ENCODE results near the gene CMYA5. TPM values are rescaled to one million over a fixed set of nuclear protein-coding genes. Genes with fewer than 3 reads are reported as not detected.
"Not testable (repeated sequence)": the region's sequence is repeated elsewhere in the genome, so short reads cannot be mapped to it uniquely, and the experiment has no call there.

The CMYA5 gene
- total RNA-seq, 2 donors from 2014 or later = 0.64 to 1.5 TPM

- Mint-ChIP-seq H3K4me1 (ENCODE audit: low read depth in 2 of 2) (no peaks in the 10 kb centered on the region), H3K27me3 (peaks cover 0 to 7% of the 10 kb centered on the region in 2 donors), H3K9me3 (no peaks in the 10 kb centered on the region), H3K27ac (no peak overlapping the region), H3K36me3 (no peaks in the 10 kb centered on the region), H3K4me3 (no peak overlapping the region)
- DNase-seq (ENCODE audit: low spot score) = no peak
- no peak for ATAC-seq
Measured at GRCh38 chr5:79774171-79774854, 84.7 kb downstream of the CMYA5 start.

- Mint-ChIP-seq H3K4me1 (ENCODE audit: low read depth in 2 of 2) (no peaks in the 10 kb centered on the region), H3K27me3 (peaks cover 0 to 7% of the 10 kb centered on the region in 2 donors), H3K9me3 (no peaks in the 10 kb centered on the region), H3K27ac (no peak overlapping the region), H3K4me3 (no peak overlapping the region), H3K36me3 (no peaks in the 10 kb centered on the region)
- DNase-seq (ENCODE audit: low spot score) (no peak), ATAC-seq (no peak)
Measured at GRCh38 chr5:79774855-79775237, 85.2 kb downstream of the CMYA5 start.

GRCh38 chr5:79784741-79785140 is 95.1 kb downstream of the CMYA5 start:
- not testable (repeated sequence) for DNase-seq (ENCODE audit: low spot score); ATAC-seq; H3K4me3 Mint-ChIP-seq; H3K9me3 Mint-ChIP-seq; H3K36me3 Mint-ChIP-seq; H3K27ac Mint-ChIP-seq; H3K4me1 Mint-ChIP-seq (ENCODE audit: low read depth in 2 of 2)
- peaks cover 0 to 16% of the 10 kb centered on the region in 2 donors for H3K27me3 Mint-ChIP-seq

GRCh38 chr5:79785983-79786382 is 96.3 kb downstream of the CMYA5 start:
- no peaks in the 10 kb centered on the region for H3K9me3 Mint-ChIP-seq
- H3K36me3 Mint-ChIP-seq = no peaks in the 10 kb centered on the region
- H3K27ac Mint-ChIP-seq = no peak overlapping the region
- H3K4me1 Mint-ChIP-seq (ENCODE audit: low read depth in 2 of 2) = no peaks in the 10 kb centered on the region
- ATAC-seq = no peak
- H3K27me3 Mint-ChIP-seq = peaks cover 0 to 16% of the 10 kb centered on the region in 2 donors
- no peak for DNase-seq (ENCODE audit: low spot score)
- H3K4me3 Mint-ChIP-seq = no peak overlapping the region

- Mint-ChIP-seq H3K9me3 (no peaks in the 10 kb centered on the region), H3K4me3 (no peak overlapping the region), H3K4me1 (ENCODE audit: low read depth in 2 of 2) (no peaks in the 10 kb centered on the region), H3K27ac (no peak overlapping the region), H3K27me3 (peaks cover 0 to 16% of the 10 kb centered on the region in 2 donors), H3K36me3 (no peaks in the 10 kb centered on the region)
- DNase-seq (ENCODE audit: low spot score) (no peak), ATAC-seq (no peak)
Measured at GRCh38 chr5:79787448-79787847, 97.8 kb downstream of the CMYA5 start.

GRCh38 chr5:79791843-79792242 is 102.2 kb downstream of the CMYA5 start:
- no peaks in the 10 kb centered on the region for H3K9me3 Mint-ChIP-seq

GRCh38 chr5:79792463-79792862 is 102.8 kb downstream of the CMYA5 start:
- Mint-ChIP-seq H3K4me1 (ENCODE audit: low read depth in 2 of 2) (no peaks in the 10 kb centered on the region), H3K4me3 (no peak overlapping the region), H3K27ac (no peak overlapping the region), H3K27me3 (peaks cover 0 to 2% of the 10 kb centered on the region in 2 donors), H3K36me3 (no peaks in the 10 kb centered on the region), H3K9me3 (no peaks in the 10 kb centered on the region)
- DNase-seq (ENCODE audit: low spot score) (no peak), ATAC-seq (no peak)

More at GRCh38 chr5:79791843-79792242, 102.2 kb downstream of the CMYA5 start:
- Mint-ChIP-seq H3K36me3 (no peaks in the 10 kb centered on the region), H3K27me3 (peaks cover 0 to 4% of the 10 kb centered on the region in 2 donors), H3K27ac (no peak overlapping the region), H3K4me1 (ENCODE audit: low read depth in 2 of 2) (no peaks in the 10 kb centered on the region), H3K4me3 (no peak overlapping the region)
- DNase-seq (ENCODE audit: low spot score) (no peak), ATAC-seq (no peak)

- H3K9me3 Mint-ChIP-seq = no peaks in the 10 kb centered on the region
- peaks cover 0 to 1% of the 10 kb centered on the region in 2 donors for H3K27me3 Mint-ChIP-seq
- H3K27ac Mint-ChIP-seq = no peak overlapping the region
- H3K36me3 Mint-ChIP-seq = no peaks in the 10 kb centered on the region
- no peak overlapping the region for H3K4me3 Mint-ChIP-seq
- DNase-seq (ENCODE audit: low spot score) (no peak), ATAC-seq (peak in 1 of 2 donors; percentile 36)
- no peaks in the 10 kb centered on the region for H3K4me1 Mint-ChIP-seq (ENCODE audit: low read depth in 2 of 2)
Measured at GRCh38 chr5:79793304-79793703, 103.7 kb downstream of the CMYA5 start.

GRCh38 chr5:79793722-79794121 is 104.1 kb downstream of the CMYA5 start:
- DNase-seq (ENCODE audit: low spot score) (no peak), ATAC-seq (no peak)
- Mint-ChIP-seq H3K27me3 (peaks cover 0 to 5% of the 10 kb centered on the region in 2 donors), H3K36me3 (no peaks in the 10 kb centered on the region), H3K9me3 (no peaks in the 10 kb centered on the region), H3K4me1 (ENCODE audit: low read depth in 2 of 2) (no peaks in the 10 kb centered on the region), H3K4me3 (no peak overlapping the region), H3K27ac (no peak overlapping the region)

GRCh38 chr5:79794347-79794746 is 104.7 kb downstream of the CMYA5 start:
- peaks cover 0 to 5% of the 10 kb centered on the region in 2 donors for H3K27me3 Mint-ChIP-seq
- no peak for ATAC-seq
- no peak for DNase-seq (ENCODE audit: low spot score)
- H3K4me3 Mint-ChIP-seq = no peak overlapping the region
- no peaks in the 10 kb centered on the region for H3K36me3 Mint-ChIP-seq
- no peak overlapping the region for H3K27ac Mint-ChIP-seq
- H3K4me1 Mint-ChIP-seq (ENCODE audit: low read depth in 2 of 2) = no peaks in the 10 kb centered on the region
- H3K9me3 Mint-ChIP-seq = no peaks in the 10 kb centered on the region

GRCh38 chr5:79795764-79796398 is 106.2 kb downstream of the CMYA5 start:
- Mint-ChIP-seq H3K9me3 (no peaks in the 10 kb centered on the region), H3K4me3 (no peak overlapping the region), H3K27ac (no peak overlapping the region), H3K27me3 (peaks cover 0 to 5% of the 10 kb centered on the region in 2 donors), H3K4me1 (ENCODE audit: low read depth in 2 of 2) (peaks cover 0 to under 1% of the 10 kb centered on the region in 2 donors), H3K36me3 (no peaks in the 10 kb centered on the region)
- ATAC-seq = no peak
- no peak for DNase-seq (ENCODE audit: low spot score)

GRCh38 chr5:79798893-79799590 is 109.4 kb downstream of the CMYA5 start:
- DNase-seq (ENCODE audit: low spot score) (no peak), ATAC-seq (no peak)
- Mint-ChIP-seq H3K4me1 (ENCODE audit: low read depth in 2 of 2) (peaks cover 0 to 9% of the 10 kb centered on the region in 2 donors), H3K36me3 (no peaks in the 10 kb centered on the region), H3K4me3 (no peak overlapping the region), H3K9me3 (no peaks in the 10 kb centered on the region), H3K27ac (no peak overlapping the region), H3K27me3 (peaks cover 0 to 5% of the 10 kb centered on the region in 2 donors)

GRCh38 chr5:79800979-79801827 is 111.6 kb downstream of the CMYA5 start:
- no peak overlapping the region for H3K27ac Mint-ChIP-seq
- peaks cover 0 to 9% of the 10 kb centered on the region in 2 donors for H3K4me1 Mint-ChIP-seq (ENCODE audit: low read depth in 2 of 2)
- no peak overlapping the region for H3K4me3 Mint-ChIP-seq
- peak in 1 of 2 donors; percentile 61 for ATAC-seq
- no peaks in the 10 kb centered on the region for H3K36me3 Mint-ChIP-seq
- no peak for DNase-seq (ENCODE audit: low spot score)
- peaks cover 0 to 5% of the 10 kb centered on the region in 2 donors for H3K27me3 Mint-ChIP-seq
- H3K9me3 Mint-ChIP-seq = no peaks in the 10 kb centered on the region

All from natural killer cell treated with Interleukin-12 subunit alpha and Interleukin-12 subunit beta and Interleukin-15 and Interleukin-18, amount 100 ng/mL, for 72 hours (primary cell).